Measurements from ENCODE around the gene MAB21L2. TPM values are rescaled to one million over a fixed set of nuclear protein-coding genes. Genes with fewer than 3 reads are reported as not detected.

The MAB21L2 gene
- total RNA-seq, result not detected

DNA sequence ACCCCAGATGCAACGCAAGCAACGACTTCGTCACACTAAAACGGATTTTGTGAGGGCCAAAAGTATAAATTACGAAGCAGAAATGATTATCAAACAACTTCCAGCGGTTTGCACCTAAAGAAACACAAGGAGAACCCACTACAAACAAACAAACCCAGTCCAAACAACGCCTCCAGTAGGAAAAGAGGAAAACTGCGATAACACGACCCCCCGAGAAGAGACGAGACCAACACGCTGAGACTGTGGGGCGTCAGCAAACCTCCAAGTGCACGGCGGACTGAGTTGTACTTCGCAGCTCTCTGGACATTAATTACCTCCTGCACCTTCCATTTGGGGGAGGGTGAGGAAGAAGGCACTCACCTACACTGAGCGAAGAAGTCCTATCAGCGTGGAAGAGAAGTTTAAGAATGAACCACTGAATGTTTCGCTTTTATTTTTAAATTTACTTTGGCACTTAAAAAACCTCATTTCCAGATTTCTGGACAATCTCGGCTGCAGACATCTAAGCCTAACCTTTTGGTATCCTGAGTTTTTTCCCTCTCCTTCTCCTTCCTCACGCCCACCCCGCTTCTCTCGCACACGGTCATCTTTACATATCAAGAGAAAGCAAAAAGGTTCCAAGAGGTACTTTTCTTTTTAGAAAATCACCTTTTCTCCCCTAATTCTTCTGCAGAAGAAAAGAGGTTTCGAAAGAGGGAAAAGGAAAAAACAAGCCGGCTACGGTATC is at the start of gene MAB21L2:
Gene MAB21L2, plus strand, starts transcription at position 6 of the 727 bp plus-strand sequence. CDS start 879 bp downstream, outside the sequence.

